Measurements from ENCODE around the gene BRAP.

DNA sequence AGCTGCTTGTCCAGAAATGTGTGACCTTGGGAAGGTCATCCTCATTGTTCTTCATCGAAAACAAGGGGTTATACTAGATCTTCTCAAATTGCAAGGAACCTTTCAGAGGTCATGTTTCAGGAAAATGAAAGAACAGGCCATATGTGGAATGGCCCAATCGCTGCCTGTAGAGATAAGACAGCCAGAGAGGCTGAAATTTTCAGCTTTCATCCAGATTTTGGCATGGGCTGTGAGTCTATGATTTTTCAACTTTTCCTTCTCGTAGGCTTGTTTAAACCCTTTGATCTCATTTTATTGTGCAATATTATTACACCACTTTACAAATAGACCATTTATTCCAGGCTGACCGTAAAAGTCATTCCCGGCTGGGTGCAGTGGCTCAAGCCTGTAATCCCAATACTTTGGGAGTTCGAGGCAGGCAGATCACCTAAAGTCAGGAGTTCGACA, 69.6 kb downstream of the BRAP start:
- TF ChIP-seq POLR2AphosphoS5 (IDR thresholded peaks at IDR 0.05) = no peak
- no peak for TF ChIP-seq POLR2A (IDR thresholded peaks at IDR 0.05)

All from prostate gland (tissue), 1 donor.